ENCODE results near the gene TRIM23.

The TRIM23 gene

GRCh38 chr5:65562731-65563701 is 61.1 kb downstream of the TRIM23 start, which contains the start of the genes CENPK and PPWD1:
CENPK (minus strand) TSS chr5:65563168; CDS start chr5:65554907, 8,261 bp downstream.
PPWD1 (plus strand) TSS chr5:65563296; CDS start chr5:65563311, 15 bp downstream.
- peak; percentile 95 for DNase-seq

- DNase-seq, result no peak
Observed at GRCh38 chr5:65556718-65557117, 67.4 kb downstream of the TRIM23 start.

- no peak for DNase-seq
Observed at GRCh38 chr5:65556181-65556580, 68.0 kb downstream of the TRIM23 start.

GRCh38 chr5:65555287-65555686 is 68.8 kb downstream of the TRIM23 start:
- DNase-seq, result no peak

GRCh38 chr5:65553941-65554340 is 70.2 kb downstream of the TRIM23 start:
- DNase-seq, result no peak

GRCh38 chr5:65548281-65548680 is 75.9 kb downstream of the TRIM23 start:
- no peak for DNase-seq

- DNase-seq, result no peak
Observed at GRCh38 chr5:65546141-65546540, 78.0 kb downstream of the TRIM23 start.

GRCh38 chr5:65544473-65544872 is 79.7 kb downstream of the TRIM23 start:
- DNase-seq, result no peak

- no peak for DNase-seq
Observed at GRCh38 chr5:65539827-65540226, 84.3 kb downstream of the TRIM23 start.
